Activated CD4-positive, alpha-beta memory T cell treated with anti-CD3 and anti-CD28 coated beads for 36 hours (primary cell): ENCODE data around the gene NLRP13. TPM values are rescaled to one million over a fixed set of nuclear protein-coding genes. Genes with fewer than 3 reads are reported as not detected.

Experiments used
- CTCF ChIA-PET: fragments of 350-600 bp; sonication (Branson Sonifier 250); formaldehyde crosslinking; loops from one replicate; lab custom pipeline; 2021; ENCODE audit warnings: antibody characterized with exemption, inconsistent platforms; lab: Charles Lee
- POLR2A ChIA-PET: fragments of 350-600 bp; sonication (Branson Sonifier 250); formaldehyde crosslinking; loops from one replicate; lab custom pipeline; 2021; ENCODE audit warnings: antibody characterized with exemption; lab: Charles Lee
- DNase-seq: peaks from one replicate; pipeline ENCODE4 v3.0.0-alpha.2; 2020
- H3K27ac Mint-ChIP-seq: one replicate; pipeline ENCODE4 v1.8.0; 2021; ENCODE audit warnings: mixed read lengths
- H3K27me3 Mint-ChIP-seq: one replicate; pipeline ENCODE4 v1.8.0; 2021; ENCODE audit warnings: mixed read lengths
- H3K36me3 Mint-ChIP-seq: one replicate; pipeline ENCODE4 v1.8.0; 2021; ENCODE audit warnings: mixed read lengths
- H3K4me1 Mint-ChIP-seq: one replicate; pipeline ENCODE4 v1.8.0; 2021; ENCODE audit warnings: low read depth, mixed read lengths
- H3K4me3 Mint-ChIP-seq: one replicate; pipeline ENCODE4 v1.8.0; 2021; ENCODE audit warnings: mild to moderate bottlenecking, mixed read lengths
- H3K9me3 Mint-ChIP-seq: one replicate; pipeline ENCODE4 v1.8.0; 2021; ENCODE audit warnings: mixed read lengths
- intact Hi-C: fragments of 100-400 bp; cut with micrococcal nuclease; formaldehyde crosslinking; loops from one replicate; pipeline ENCODE4 v1.15.1; 2023
- total RNA-seq, 2 experiments: library from RNA; stranded (reverse); gene quantifications; one replicate each; pipeline ENCODE4 v1.2.3, GENCODE V29; 2021

The NLRP13 gene
- total RNA-seq, 2 experiments from 2014 or later: not detected

DNA sequence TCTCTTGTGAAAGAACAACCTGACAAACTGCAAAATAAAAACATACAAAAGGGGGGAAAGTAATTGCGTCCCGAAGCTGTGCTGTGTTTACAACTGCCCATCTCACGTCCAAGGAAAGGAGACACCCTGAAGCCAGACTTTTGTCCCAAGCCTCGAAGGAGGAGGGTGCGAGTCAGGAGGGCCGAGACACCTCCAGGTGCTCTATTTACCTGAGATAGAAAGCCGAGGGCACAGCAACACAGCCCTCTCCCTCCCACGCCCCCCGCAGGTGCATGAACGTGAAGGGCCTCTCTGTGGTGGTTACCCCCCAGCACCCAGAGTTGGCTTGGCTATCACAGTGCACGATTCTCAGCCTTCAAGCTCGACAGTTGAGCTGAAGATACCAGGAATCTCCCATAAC, 33.2 kb downstream of the NLRP13 start:
- Mint-ChIP-seq H3K9me3 (peaks cover 14% of the 10 kb centered on the region), H3K4me1 (no peaks in the 10 kb centered on the region), H3K27me3 (no peaks in the 10 kb centered on the region), H3K4me3 (no peak overlapping the region), H3K36me3 (no peaks in the 10 kb centered on the region), H3K27ac (no peak overlapping the region)
- ChIA-PET CTCF (no interaction called here), POLR2A (no interaction called here)
- intact Hi-C loops: no loop called here
- DNase-seq: no peak

DNA sequence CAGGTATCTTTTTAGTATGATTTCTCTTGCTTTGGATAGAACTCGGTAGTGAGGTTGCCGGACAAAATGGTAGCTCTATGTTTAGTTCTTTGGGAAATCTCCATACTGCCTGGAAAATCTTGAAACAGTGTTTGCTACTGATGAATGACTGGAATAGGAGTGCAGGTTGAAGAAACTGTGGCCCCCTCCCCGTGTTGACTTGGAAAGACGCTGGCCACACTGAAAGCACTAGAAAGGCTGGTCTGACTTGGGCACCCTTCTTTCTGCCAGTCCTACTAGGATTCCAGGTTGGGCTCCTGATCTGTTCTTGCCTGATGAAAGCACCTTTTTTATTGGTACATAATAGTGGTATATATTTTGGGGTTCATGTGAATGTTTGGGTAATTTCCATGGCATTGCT, 49.5 kb downstream of the NLRP13 start:
- ChIA-PET POLR2A (no interaction called here), CTCF (no interaction called here)
- no peaks in the 10 kb centered on the region for H3K36me3 Mint-ChIP-seq
- no peaks in the 10 kb centered on the region for H3K4me1 Mint-ChIP-seq
- intact Hi-C loops: no loop called here
- no peak overlapping the region for H3K27ac Mint-ChIP-seq
- peaks cover 2% of the 10 kb centered on the region for H3K27me3 Mint-ChIP-seq
- peaks cover 19% of the 10 kb centered on the region for H3K9me3 Mint-ChIP-seq
- H3K4me3 Mint-ChIP-seq: no peak overlapping the region
- no peak for DNase-seq

DNA sequence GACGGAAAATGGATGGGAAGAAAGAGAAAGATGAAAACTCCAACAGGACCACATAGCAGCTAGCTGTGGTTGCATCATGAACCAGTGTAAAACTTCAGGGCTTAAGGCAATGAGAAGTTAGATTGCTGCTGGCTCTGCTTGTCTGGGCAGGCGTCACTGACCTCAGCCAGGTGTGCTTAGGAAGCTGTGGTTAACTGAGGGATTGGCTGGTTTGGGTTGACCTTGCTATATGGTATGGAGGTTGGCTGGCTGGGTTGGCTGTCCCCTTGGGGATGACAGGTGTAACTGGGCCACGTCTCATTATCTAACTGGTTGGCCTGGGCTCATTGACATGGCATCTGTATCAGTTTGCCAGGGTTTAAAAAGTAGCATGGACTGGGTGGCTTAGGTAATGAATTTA, 54.9 kb downstream of the NLRP13 start:
- intact Hi-C loops: no loop called here
- POLR2A ChIA-PET: no interaction called here
- Mint-ChIP-seq H3K27me3 (no peaks in the 10 kb centered on the region), H3K27ac (no peak overlapping the region), H3K4me3 (no peak overlapping the region), H3K36me3 (no peaks in the 10 kb centered on the region), H3K4me1 (no peaks in the 10 kb centered on the region), H3K9me3 (peaks cover 19% of the 10 kb centered on the region)
- DNase-seq: no peak
- CTCF ChIA-PET: interaction anchor here (1.2 kb wide), 1 partner anchor 37 kb away, joined by 3 read pairs; no protein-coding TSS in a partner anchor

DNA sequence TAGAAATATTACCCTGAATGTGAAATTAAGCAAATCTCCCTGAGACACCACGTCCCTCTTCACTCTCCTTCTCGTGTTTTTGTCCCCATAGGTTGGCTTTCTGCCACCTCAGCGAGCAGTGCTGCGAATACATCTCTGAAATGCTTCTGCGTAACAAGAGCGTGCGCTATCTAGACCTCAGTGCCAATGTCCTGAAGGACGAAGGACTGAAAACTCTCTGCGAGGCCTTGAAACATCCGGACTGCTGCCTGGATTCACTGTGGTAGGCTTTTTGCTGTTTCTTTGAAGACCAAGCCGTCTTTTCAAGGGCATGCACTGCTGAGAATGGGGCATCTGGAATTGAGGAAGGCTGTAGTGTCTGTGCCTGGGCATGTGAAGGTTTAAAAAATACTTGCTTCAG, 61.4 kb downstream of the NLRP13 start:
- Mint-ChIP-seq H3K36me3 (no peaks in the 10 kb centered on the region), H3K4me1 (no peaks in the 10 kb centered on the region), H3K27me3 (peaks cover 7% of the 10 kb centered on the region), H3K4me3 (no peak overlapping the region), H3K9me3 (peaks cover 2% of the 10 kb centered on the region), H3K27ac (no peak overlapping the region)
- ChIA-PET POLR2A (no interaction called here), CTCF (no interaction called here)
- intact Hi-C loops: no loop called here
- DNase-seq: no peak

DNA sequence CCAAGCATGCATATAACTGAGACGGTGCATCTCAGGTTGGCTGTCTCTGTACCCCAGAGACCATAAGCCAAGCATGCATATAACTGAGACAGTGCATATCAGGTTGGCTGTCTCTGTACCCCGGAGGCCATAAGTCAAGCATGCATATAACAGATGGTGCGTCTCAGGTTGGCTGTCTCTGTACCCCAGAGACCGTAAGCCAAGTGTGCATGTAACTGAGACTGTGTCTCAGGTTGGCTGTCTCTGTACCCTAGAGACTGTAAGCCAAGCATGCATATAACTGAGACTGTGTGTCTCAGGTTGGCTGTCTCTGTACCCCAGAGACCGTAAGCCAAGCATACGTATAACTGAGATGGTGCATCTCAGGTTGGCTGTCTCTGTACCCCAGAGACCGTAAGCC, 65.0 kb downstream of the NLRP13 start:
- Mint-ChIP-seq H3K36me3 (no peaks in the 10 kb centered on the region), H3K9me3 (peaks cover 9% of the 10 kb centered on the region), H3K27me3 (peaks cover 7% of the 10 kb centered on the region), H3K4me3 (no peak overlapping the region), H3K4me1 (no peaks in the 10 kb centered on the region), H3K27ac (no peak overlapping the region)
- CTCF ChIA-PET: no interaction called here
- intact Hi-C loops: no loop called here
- DNase-seq: no peak
- POLR2A ChIA-PET: no interaction called here

DNA sequence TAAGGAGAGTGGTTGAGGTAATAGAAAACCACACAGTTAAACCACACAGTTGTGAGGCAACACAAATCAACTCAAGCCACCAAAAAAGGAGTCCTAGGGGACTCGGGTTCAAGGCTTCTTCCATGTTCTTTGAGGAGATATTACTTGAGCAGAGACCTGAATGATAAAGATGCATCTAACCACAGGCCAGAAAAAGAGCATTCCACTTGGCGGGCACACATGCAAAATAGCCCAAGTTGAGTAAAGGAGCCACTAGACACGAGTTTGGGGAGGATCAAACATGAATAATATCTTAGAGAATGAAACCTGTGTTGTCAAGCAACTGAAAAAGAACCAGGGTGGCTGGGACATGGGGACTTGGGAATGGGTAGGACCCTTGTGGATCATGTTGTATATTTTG, 65.6 kb downstream of the NLRP13 start:
- ChIA-PET CTCF (no interaction called here), POLR2A (no interaction called here)
- Mint-ChIP-seq H3K27me3 (peaks cover 7% of the 10 kb centered on the region), H3K9me3 (peaks cover 9% of the 10 kb centered on the region), H3K4me3 (no peak overlapping the region), H3K36me3 (no peaks in the 10 kb centered on the region), H3K27ac (no peak overlapping the region), H3K4me1 (no peaks in the 10 kb centered on the region)
- intact Hi-C loops: no loop called here
- no peak for DNase-seq

DNA sequence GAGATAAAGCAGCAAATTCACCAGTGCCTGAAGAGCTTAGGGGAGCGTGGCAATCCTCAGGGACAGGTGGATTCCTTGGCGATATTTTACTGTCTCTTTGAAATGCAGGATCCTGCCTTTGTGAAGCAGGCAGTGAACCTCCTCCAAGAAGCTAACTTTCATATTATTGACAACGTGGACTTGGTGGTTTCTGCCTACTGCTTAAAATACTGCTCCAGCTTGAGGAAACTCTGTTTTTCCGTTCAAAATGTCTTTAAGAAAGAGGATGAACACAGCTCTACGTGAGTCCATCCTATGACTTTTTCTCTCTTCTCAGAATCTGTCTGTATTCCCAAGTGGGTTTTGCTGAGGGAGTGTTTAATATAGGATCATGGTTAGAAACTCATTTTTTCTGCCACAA, 73.2 kb downstream of the NLRP13 start:
- Mint-ChIP-seq H3K27ac (no peak overlapping the region), H3K36me3 (no peaks in the 10 kb centered on the region)

DNA sequence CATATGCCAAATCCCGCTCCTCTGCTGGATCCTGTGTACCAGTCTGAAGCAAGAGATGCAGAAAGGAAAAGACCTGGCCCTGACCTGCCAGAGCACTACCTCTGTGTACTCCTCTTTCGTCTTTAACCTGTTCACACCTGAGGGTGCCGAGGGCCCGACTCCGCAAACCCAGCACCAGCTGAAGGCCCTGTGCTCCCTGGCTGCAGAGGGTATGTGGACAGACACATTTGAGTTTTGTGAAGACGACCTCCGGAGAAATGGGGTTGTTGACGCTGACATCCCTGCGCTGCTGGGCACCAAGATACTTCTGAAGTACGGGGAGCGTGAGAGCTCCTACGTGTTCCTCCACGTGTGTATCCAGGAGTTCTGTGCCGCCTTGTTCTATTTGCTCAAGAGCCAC, 73.7 kb downstream of the NLRP13 start:
- no peaks in the 10 kb centered on the region for H3K27me3 Mint-ChIP-seq
- no peak overlapping the region for H3K27ac Mint-ChIP-seq
- ChIA-PET CTCF (no interaction called here), POLR2A (no interaction called here)
- no peak for DNase-seq
- H3K9me3 Mint-ChIP-seq: peaks cover 3% of the 10 kb centered on the region
- no peak overlapping the region for H3K4me3 Mint-ChIP-seq
- intact Hi-C loops: no loop called here
- H3K4me1 Mint-ChIP-seq: no peaks in the 10 kb centered on the region
- no peaks in the 10 kb centered on the region for H3K36me3 Mint-ChIP-seq

More for the DNA sequence above, 73.2 kb downstream of the NLRP13 start:
- POLR2A ChIA-PET: no interaction called here
- DNase-seq: no peak
- CTCF ChIA-PET: no interaction called here
- Mint-ChIP-seq H3K4me1 (no peaks in the 10 kb centered on the region), H3K9me3 (no peaks in the 10 kb centered on the region), H3K27me3 (no peaks in the 10 kb centered on the region), H3K4me3 (no peak overlapping the region)
- intact Hi-C loops: no loop called here

DNA sequence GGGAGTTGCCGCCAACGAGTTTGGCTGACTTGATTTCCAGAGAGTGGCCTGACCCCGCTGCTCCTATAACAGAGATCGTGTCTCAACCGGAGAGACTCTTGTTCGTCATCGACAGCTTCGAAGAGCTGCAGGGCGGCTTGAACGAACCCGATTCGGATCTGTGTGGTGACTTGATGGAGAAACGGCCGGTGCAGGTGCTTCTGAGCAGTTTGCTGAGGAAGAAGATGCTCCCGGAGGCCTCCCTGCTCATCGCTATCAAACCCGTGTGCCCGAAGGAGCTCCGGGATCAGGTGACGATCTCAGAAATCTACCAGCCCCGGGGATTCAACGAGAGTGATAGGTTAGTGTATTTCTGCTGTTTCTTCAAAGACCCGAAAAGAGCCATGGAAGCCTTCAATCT, 74.2 kb downstream of the NLRP13 start:
- CTCF ChIA-PET: no interaction called here
- H3K9me3 Mint-ChIP-seq: peaks cover 7% of the 10 kb centered on the region
- no peaks in the 10 kb centered on the region for H3K27me3 Mint-ChIP-seq
- H3K27ac Mint-ChIP-seq: no peak overlapping the region
- intact Hi-C loops: no loop called here
- POLR2A ChIA-PET: no interaction called here
- no peak overlapping the region for H3K4me3 Mint-ChIP-seq
- DNase-seq: no peak
- no peaks in the 10 kb centered on the region for H3K4me1 Mint-ChIP-seq
- no peaks in the 10 kb centered on the region for H3K36me3 Mint-ChIP-seq

DNA sequence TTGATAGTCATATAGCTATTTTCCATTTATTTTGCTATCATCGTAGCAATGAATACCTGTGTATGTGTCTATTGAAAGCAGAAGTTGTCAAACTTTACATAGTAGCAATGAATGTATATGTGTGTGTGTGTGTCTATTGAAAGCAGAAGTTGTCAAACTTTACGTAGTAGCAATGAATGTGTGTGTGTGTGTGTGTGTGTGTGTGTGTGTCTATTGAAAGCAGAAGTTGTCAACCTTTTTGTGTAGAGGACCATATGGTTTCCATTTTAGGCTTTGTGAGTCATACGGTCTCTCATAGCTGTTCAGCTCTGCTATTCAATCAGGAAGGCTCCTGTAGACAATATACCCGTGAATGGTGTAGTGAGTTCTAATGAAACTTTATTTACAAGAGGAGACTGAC, 75.0 kb downstream of the NLRP13 start:
- POLR2A ChIA-PET: no interaction called here
- no peaks in the 10 kb centered on the region for H3K36me3 Mint-ChIP-seq
- no peaks in the 10 kb centered on the region for H3K27me3 Mint-ChIP-seq
- no peak overlapping the region for H3K4me3 Mint-ChIP-seq
- CTCF ChIA-PET: no interaction called here
- no peak for DNase-seq
- peaks cover 8% of the 10 kb centered on the region for H3K9me3 Mint-ChIP-seq
- H3K4me1 Mint-ChIP-seq: no peaks in the 10 kb centered on the region
- intact Hi-C loops: no loop called here
- no peak overlapping the region for H3K27ac Mint-ChIP-seq

DNA sequence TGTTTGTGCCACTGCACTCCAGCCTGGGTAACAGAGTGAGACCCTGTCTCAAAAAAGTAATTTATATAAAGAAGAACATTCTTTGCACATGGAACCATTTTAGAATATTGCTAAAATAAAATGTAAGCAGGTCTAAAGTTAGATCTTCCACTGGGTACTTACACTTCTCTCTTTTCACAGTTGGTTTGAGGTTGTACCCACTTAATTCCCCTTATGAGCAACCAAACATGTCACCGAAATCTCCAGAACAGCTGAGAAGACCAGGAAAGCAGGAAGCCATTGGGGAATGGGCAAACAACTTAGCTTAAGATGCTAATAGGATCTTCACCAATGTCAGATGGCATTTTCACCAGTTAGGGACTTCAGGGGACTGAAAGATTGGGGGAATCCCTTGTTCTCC, 77.0 kb downstream of the NLRP13 start:
- no peaks in the 10 kb centered on the region for H3K27me3 Mint-ChIP-seq
- peaks cover 13% of the 10 kb centered on the region for H3K9me3 Mint-ChIP-seq
- DNase-seq: no peak
- no peaks in the 10 kb centered on the region for H3K4me1 Mint-ChIP-seq
- H3K27ac Mint-ChIP-seq: no peak overlapping the region
- CTCF ChIA-PET: no interaction called here
- intact Hi-C loops: no loop called here
- no peak overlapping the region for H3K4me3 Mint-ChIP-seq
- no peaks in the 10 kb centered on the region for H3K36me3 Mint-ChIP-seq
- POLR2A ChIA-PET: no interaction called here
